Measurements from ENCODE around the gene TMEM31.
A peak's percentile ranks its signal among the peaks of the same experiment; 100 is the strongest.
"Not testable (repeated sequence)": the region's sequence is repeated elsewhere in the genome, so short reads cannot be mapped to it uniquely, and the experiment has no call there.

TMEM31 gene

GRCh38 chrX:103718120-103718519, 7.4 kb downstream of the TMEM31 start:
- DNase-seq (ENCODE audit: low read depth, low spot score), result no peak
- no peak overlapping the region for H3K27ac ChIP-seq

GRCh38 chrX:103722505-103722904, 11.8 kb downstream of the TMEM31 start:
- H3K27ac ChIP-seq, result no peak overlapping the region
- no peak for DNase-seq (ENCODE audit: low read depth, low spot score)

GRCh38 chrX:103726477-103726876, 15.8 kb downstream of the TMEM31 start:
- no peak overlapping the region for H3K27ac ChIP-seq
- no peak for DNase-seq (ENCODE audit: low read depth, low spot score)

DNA sequence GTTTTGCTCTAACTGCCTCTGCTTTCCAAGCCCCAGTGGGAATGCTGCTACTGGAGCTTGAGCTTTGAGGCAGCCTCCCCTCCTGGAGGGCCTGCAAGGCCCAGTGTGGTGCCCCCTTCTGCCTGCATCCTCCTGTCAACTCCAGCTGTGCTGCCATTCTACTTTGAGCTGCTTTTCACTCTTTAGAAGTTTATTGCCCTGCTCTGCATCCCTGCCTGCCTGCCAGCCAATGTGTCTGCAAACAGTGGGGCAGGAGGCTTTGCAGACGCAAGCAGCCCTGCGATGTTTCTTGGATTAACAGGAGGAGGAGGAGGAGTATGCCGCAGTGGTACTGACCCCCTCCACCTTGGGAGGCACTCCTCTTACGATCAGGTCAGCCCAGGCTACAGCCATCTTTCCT, 16.4 kb downstream of the TMEM31 start:
- DNase-seq (ENCODE audit: low read depth, low spot score), result no peak

DNA sequence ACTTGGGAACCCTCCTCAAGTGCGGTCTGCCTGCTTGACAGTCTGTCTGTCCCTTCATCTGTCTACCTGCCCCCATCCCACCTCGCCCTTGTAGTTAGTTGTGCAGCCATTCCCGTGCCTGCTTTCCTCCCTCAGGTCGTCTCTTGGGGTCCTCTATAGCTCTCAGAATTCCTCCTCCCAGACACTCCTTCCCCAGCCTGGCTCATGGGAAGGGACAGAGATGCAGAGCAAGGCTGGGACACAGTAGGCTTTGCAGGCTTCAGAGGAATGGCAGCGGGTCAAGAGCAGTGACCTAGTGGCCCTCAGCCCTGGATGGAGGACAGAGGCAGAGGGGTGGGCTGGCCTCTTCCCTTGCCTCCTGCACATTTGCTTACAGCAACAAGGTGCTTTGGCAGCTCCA, 18.3 kb downstream of the TMEM31 start:
- no peak for DNase-seq (ENCODE audit: low read depth, low spot score)
- H3K27ac ChIP-seq, result no peak overlapping the region

More for the DNA sequence above, 16.4 kb downstream of the TMEM31 start:
- H3K27ac ChIP-seq, result no peak overlapping the region

DNA sequence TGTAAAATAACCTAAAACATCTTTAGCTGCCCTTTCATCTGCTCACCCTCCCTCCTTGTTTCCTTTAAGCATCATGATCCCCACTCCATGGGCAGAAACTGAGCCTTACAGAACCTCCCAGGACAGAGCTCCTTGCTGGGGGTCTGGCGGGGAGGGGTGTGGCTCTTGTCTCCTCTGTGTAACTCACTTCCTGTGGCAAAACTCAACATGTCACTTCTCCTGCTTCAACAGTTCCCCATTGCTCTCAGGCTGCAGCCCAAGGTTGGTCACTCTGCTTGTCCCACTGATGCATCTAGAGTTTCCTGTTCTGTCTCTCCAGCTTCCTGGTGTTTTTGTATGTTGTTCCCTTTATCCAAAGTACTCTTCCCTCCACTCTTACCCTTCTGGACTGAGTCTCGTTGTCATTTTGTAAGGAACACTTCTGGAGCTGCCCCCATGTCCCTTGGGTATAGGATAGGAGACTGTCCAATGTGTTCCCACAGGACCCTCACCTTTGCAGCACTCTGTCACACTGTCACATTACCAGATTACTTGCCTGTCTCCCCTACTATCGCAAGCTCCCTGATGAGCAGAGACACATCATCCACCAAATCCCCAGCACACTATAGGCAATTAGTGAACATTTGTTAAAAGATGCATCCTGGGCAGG, 19.6 kb downstream of the TMEM31 start:
- DNase-seq (ENCODE audit: low read depth, low spot score), result no peak
- peak overlapping the region; percentile 72 for H3K27ac ChIP-seq

DNA sequence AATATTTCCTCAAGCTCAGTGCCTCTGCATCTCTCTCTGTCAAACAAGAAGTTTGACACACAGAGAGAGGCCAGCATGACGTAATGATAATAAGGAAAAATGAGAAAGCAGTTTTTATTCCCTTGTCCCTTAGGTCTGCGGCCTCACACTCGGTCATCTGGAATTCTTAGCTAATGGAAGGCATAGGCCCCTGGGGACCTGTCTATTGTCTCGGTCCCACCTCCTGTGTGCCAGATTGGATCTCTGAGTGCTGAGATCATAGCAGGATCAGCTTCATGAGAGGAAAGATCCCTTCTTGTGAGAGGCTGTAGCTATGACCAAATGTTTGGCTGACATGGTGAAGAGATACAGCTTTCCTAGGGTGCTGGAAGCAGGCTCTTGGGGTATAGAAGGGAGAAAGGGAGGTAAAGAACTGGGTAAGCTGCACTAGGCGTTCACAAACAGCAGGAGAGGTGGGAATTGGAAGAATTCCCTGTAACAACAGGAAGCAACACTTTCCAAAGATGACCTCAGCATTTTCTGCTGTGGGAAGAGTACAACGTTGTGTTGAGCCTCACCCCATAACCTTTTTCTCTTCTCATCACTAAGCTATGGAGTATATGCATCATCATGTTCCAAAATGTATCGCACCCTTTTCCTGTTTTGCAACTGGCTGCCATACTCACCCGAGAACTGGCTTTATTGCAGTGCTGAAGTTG, 20.2 kb downstream of the TMEM31 start:
- H3K27ac ChIP-seq, result peak overlapping the region; percentile 72
- DNase-seq (ENCODE audit: low read depth, low spot score), result no peak

DNA sequence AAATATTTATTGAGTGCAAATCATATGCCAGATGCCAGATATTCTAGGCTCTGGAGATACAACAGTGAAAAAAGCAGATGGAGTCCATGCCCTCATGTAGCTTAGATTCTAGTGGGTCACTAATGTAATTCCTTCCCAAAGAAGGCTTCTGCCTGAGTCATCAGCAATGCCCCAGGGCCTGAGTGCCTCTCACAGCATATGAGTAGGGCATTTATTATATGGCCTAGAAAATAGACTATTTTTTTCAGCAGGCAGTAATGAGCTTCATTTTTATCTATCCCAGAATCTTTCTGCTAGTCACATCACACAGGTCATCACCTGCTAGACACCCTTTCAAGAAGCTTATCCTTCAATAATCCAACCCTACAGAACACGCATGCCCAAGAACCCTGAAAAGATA, 22.3 kb downstream of the TMEM31 start:
- H3K27ac ChIP-seq, result no peak overlapping the region
- no peak for DNase-seq (ENCODE audit: low read depth, low spot score)

- no peak for DNase-seq (ENCODE audit: low read depth, low spot score)
- H3K27ac ChIP-seq, result no peak overlapping the region
Observed at GRCh38 chrX:103734125-103734760, 23.5 kb downstream of the TMEM31 start.

DNA sequence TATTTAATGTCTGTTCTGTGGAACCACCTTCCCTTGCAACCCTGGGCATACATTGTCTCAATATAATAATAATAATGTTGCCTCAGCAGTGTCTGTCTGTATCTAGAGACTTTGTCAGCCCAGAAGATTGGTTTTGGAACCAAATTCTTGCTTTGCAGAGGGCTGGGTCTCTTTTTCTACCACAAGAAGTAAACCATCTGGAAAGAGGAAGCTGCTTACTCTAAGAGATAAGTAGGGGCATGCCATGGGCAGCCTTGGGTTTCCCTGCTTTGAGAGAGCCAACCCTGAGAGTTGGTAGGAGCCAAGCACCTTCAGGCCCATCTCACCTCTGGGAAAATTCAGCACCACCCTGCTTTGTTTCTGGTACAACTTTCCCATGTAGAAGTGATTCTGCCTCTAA, 27.0 kb downstream of the TMEM31 start:
- H3K27ac ChIP-seq, result no peak overlapping the region
- no peak for DNase-seq (ENCODE audit: low read depth, low spot score)

DNA sequence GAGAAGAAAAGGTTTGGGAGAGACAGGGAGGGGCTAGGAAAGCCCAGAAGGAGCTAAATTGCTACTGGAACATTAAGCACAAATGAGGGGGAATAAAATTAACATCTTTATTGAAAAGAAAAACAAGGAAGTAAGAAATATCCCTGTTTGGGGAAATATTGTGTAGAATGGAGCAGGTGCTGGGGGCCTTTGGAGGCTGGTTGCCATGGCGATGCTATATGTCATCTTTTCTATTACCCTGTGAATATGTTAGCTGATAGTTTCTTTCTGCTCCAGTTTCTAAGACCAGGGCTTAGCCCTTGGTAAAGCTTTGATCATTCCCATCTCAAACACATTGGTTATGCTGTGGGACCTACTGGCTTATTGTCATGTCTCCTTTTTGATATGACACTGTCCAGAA, 28.7 kb downstream of the TMEM31 start:
- DNase-seq (ENCODE audit: low read depth, low spot score), result no peak
- no peak overlapping the region for H3K27ac ChIP-seq

GRCh38 chrX:103741879-103742278, 31.2 kb downstream of the TMEM31 start:
- DNase-seq (ENCODE audit: low read depth, low spot score), result no peak

GRCh38 chrX:103742339-103742738, 31.6 kb downstream of the TMEM31 start:
- no peak overlapping the region for H3K27ac ChIP-seq

More at GRCh38 chrX:103741879-103742278, 31.2 kb downstream of the TMEM31 start:
- H3K27ac ChIP-seq, result no peak overlapping the region

GRCh38 chrX:103747163-103747562, 36.5 kb downstream of the TMEM31 start:
- no peak for DNase-seq (ENCODE audit: low read depth, low spot score)
- no peak overlapping the region for H3K27ac ChIP-seq

More at GRCh38 chrX:103742339-103742738, 31.6 kb downstream of the TMEM31 start:
- DNase-seq (ENCODE audit: low read depth, low spot score), result no peak

- DNase-seq (ENCODE audit: low read depth, low spot score), result no peak
- H3K27ac ChIP-seq, result no peak overlapping the region
Observed at GRCh38 chrX:103754401-103754800, 43.7 kb downstream of the TMEM31 start.

GRCh38 chrX:103756736-103757135, 46.0 kb downstream of the TMEM31 start:
- DNase-seq (ENCODE audit: low read depth, low spot score), result no peak
- no peak overlapping the region for H3K27ac ChIP-seq

DNA sequence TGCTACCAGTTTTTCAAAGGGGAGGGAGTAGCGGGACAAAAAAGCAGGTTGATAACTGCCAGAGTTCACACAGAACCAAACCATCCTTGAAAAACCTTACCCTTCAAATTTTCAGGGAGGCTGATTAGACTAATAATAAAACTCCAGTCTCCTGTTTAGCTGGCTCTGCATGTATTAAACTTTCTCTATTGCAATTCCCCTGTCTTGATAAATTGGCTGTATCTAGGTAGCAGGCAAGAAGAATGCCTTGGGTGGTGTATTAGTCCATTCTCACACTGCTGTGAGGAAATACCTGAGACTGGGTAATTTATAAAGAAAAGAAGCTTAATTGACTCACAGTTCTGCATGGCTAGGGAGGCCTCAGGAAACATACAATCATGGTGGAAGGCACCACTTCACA, 47.8 kb downstream of the TMEM31 start:
- no peak overlapping the region for H3K27ac ChIP-seq
- no peak for DNase-seq (ENCODE audit: low read depth, low spot score)

- not testable (repeated sequence) for DNase-seq (ENCODE audit: low read depth, low spot score); H3K27ac ChIP-seq
Observed at GRCh38 chrX:103763541-103763940, 52.8 kb downstream of the TMEM31 start.
